HG03575 (cell line): ENCODE results near the gene CD200.

ENCODE experiments used
- ATAC-seq: cut with Tn5 transposase; IDR thresholded peaks from one replicate; pipeline ENCODE4 v1.9.1; 2021; ENCODE audit not compliant: unreplicated experiment, insufficient number of reproducible peaks, low FRiP score; ENCODE audit errors: extremely low read depth

CD200 gene

GRCh38 chr3:112327371-112327951 is 5.5 kb upstream of the CD200 start:
- ATAC-seq = peak; percentile 94

GRCh38 chr3:112331851-112332250 is 1.1 kb upstream of the CD200 start:
- no peak for ATAC-seq

GRCh38 chr3:112333381-112334317 is 693 bp downstream of the CD200 start:
- ATAC-seq = no peak

- ATAC-seq = no peak
Observed at GRCh38 chr3:112334691-112335433, 1.9 kb downstream of the CD200 start.

- ATAC-seq = no peak
Observed at GRCh38 chr3:112335434-112335781, 2.5 kb downstream of the CD200 start.

GRCh38 chr3:112338021-112338726 is 5.2 kb downstream of the CD200 start:
- no peak for ATAC-seq

GRCh38 chr3:112338727-112339056 is 5.7 kb downstream of the CD200 start:
- ATAC-seq = no peak

GRCh38 chr3:112339134-112339533 is 6.2 kb downstream of the CD200 start:
- ATAC-seq = no peak

- no peak for ATAC-seq
Observed at GRCh38 chr3:112339609-112340008, 6.7 kb downstream of the CD200 start.

GRCh38 chr3:112341386-112341785 is 8.4 kb downstream of the CD200 start:
- ATAC-seq = no peak

- no peak for ATAC-seq
Observed at GRCh38 chr3:112345681-112346080, 12.7 kb downstream of the CD200 start.

GRCh38 chr3:112346491-112347122 is 13.7 kb downstream of the CD200 start:
- ATAC-seq = no peak

- no peak for ATAC-seq
Observed at GRCh38 chr3:112348943-112349342, 16.0 kb downstream of the CD200 start.

- ATAC-seq = no peak
Observed at GRCh38 chr3:112349557-112349956, 16.6 kb downstream of the CD200 start.

GRCh38 chr3:112350018-112350810 is 17.3 kb downstream of the CD200 start:
- ATAC-seq = no peak

- no peak for ATAC-seq
Observed at GRCh38 chr3:112351036-112351435, 18.1 kb downstream of the CD200 start.

GRCh38 chr3:112351823-112352222 is 18.9 kb downstream of the CD200 start:
- no peak for ATAC-seq

- ATAC-seq = no peak
Observed at GRCh38 chr3:112352720-112353119, 19.8 kb downstream of the CD200 start.
